Measurements from ENCODE around the gene MTHFD1.
A peak's percentile ranks its signal among the peaks of the same experiment; 100 is the strongest.
"Not testable (repeated sequence)": the region's sequence is repeated elsewhere in the genome, so short reads cannot be mapped to it uniquely, and the experiment has no call there.

MTHFD1 gene

DNA sequence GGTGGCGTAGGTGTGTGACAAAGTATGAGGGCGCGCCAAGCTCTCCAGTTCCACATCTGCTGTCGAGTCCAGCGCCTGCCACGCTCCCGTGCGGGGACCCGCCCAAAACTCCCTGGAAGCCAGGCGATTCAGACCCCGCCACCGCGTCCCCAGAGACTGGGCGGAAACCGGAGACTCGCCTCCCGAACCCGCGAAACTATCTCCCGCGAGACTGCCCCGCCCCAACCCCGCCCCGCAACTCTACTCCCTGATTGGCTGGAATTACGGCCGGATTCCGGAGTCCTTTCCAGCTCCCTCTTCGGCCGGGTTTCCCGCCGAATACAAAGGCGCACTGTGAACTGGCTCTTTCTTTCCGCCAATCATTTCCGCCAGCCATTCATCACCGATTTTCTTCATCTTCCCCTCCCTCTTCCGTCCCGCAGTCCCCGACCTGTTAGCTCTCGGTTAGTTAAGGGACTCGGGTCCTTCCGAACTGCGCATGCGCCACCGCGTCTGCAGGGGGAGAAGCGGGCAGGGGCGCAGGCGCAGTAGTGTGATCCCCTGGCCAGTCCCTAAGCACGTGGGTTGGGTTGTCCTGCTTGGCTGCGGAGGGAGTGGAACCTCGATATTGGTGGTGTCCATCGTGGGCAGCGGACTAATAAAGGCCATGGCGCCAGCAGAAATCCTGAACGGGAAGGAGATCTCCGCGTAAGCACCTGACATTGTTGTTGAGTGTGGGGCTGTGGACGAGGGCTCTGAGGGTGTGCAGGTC lies at the start of gene MTHFD1:
TSS of gene MTHFD1 (plus strand) at position 572 of the 751 bp plus-strand sequence. CDS start at position 647, 75 bp downstream.
- in situ Hi-C loops (cut with MboI; ENCODE audit: low pct_unique_long_range_greater_than_20kb, low sequenced_read_pairs): no loop called here
- DNase-seq: peak; percentile 99

DNA sequence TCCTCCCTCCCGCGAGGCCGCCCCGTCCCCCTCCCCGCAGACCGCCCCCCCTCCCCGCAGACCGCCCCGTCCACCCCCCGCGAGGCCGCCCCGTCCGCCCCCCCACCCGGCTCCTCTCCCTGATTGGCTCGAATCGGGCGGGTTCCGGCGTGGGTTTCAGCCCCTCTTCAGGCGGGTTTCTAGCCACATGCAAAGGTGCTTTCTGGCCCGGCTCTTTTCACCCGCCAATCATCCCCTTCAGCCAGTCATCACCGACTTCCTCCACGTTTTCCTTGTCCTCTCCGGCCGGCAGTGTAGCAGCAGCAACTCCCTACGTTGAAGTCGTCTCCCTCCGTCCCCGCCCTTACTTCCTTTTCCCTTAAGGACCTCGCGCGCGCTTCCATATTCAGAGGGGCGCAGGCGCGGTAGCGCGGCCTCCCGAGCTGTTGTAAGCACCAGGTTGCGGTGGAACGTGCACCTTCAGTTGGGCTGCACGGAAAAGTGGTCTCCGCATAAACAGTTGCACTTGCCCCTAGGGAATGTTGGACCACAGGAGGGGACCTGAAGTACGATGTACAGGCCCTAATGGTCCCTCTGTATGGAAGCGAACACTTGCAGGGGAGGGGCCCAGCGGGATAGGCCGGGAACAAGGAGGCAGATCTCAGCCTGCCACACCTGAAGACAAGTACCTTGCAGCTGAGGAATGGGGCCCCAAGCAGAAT lies 49.4 kb upstream of the MTHFD1 start:
- peak; percentile 99 for DNase-seq

DNA sequence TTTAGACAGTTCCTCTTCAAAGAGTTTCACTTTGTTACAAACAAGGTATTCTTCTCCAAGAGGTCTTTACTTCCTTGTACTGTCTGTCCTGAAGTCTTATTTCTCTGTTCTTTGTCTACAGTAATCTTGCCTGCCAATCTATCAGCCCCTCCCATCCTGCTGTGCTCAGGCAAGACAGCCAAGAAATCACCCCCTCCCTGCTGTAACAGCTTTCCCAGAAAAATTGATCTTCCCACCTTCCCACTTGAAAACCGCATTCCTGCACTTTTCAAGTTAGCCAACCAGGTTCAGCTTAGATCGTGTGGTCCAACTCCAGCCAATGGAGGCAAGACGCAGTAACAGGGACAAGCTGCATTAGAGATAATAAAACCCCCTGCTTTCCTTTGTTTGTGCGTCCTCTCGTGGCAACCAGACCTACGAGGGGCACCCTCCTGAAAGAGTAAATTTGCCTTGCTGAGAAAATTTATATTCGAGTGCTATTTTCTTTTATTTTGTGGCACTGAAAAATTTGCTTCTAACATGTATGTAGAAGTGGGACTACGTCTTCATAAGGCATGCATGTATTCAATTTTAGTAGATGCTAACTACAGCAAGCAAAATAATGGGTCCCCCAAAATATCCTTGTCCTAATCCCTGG lies 47.5 kb upstream of the MTHFD1 start:
- in situ Hi-C loops (cut with MboI; ENCODE audit: low pct_unique_long_range_greater_than_20kb, low sequenced_read_pairs): loop anchor here (25.0 kb wide), 1 partner anchor 297 kb away; no protein-coding TSS in a partner anchor

More for the DNA sequence above, 49.4 kb upstream of the MTHFD1 start:
- in situ Hi-C loops (cut with MboI; ENCODE audit: low pct_unique_long_range_greater_than_20kb, low sequenced_read_pairs): loop anchor here (25.0 kb wide), 1 partner anchor 299 kb away; no protein-coding TSS in a partner anchor

DNA sequence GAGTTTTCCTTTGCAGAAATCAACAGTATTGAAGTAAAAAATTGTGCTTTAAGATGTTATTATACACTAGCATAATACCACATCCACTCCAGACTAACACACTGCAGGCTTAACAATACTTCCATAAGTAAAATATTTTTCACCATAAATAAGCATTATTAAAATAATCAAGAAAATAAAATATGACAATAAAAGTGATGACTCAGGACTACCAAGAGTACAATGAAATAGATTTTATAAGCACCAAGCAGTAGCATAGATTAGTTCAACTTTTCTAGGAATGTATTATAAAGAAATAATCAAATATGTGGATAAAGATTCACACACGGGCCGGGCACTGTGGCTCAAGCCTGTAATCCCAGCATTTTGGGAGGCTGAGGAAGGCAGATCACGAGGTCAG lies 40.4 kb upstream of the MTHFD1 start:
- in situ Hi-C loops (cut with MboI; ENCODE audit: low pct_unique_long_range_greater_than_20kb, low sequenced_read_pairs): loop anchor here (25.0 kb wide), 1 partner anchor 290 kb away; no protein-coding TSS in a partner anchor

More for the DNA sequence above, 47.5 kb upstream of the MTHFD1 start:
- no peak for DNase-seq

DNA sequence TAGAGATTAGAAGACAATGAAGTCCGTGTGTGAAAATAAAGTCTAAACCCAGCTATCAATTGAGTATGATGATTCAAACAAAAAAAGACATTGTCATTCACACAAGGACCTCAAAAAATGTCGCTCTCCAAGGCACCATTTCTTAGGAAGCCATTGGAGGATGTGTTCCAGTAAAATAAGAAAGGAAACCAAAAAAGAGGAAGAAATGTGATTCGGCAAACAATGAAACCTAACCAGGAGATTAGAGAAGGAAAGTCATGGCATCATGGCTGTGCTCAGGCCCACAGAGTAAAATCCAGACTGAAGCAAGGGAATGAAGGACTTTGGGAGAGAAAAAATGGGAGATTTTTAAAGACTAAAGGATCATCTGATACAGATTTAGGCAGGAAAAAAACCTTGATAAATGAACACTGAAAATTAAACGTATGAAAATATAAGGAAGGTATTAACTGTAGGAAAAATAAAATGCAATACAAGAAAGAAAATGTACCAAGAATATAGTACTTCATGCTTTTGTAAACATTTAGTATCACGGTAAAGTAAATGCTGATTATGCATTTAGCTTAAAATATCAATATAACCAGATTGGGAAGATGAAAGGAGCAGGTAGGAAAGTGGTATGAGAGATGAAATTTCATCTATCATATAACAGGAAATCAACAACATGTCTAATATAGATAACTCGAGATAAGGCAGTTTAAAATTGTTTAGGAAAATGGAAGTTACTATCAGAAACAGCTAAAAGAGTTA lies 38.2 kb upstream of the MTHFD1 start:
- in situ Hi-C loops (cut with MboI; ENCODE audit: low pct_unique_long_range_greater_than_20kb, low sequenced_read_pairs): loop anchor here (25.0 kb wide), 1 partner anchor 287 kb away; no protein-coding TSS in a partner anchor
- DNase-seq: peak; percentile 24

More for the DNA sequence above, 40.4 kb upstream of the MTHFD1 start:
- no peak for DNase-seq

DNA sequence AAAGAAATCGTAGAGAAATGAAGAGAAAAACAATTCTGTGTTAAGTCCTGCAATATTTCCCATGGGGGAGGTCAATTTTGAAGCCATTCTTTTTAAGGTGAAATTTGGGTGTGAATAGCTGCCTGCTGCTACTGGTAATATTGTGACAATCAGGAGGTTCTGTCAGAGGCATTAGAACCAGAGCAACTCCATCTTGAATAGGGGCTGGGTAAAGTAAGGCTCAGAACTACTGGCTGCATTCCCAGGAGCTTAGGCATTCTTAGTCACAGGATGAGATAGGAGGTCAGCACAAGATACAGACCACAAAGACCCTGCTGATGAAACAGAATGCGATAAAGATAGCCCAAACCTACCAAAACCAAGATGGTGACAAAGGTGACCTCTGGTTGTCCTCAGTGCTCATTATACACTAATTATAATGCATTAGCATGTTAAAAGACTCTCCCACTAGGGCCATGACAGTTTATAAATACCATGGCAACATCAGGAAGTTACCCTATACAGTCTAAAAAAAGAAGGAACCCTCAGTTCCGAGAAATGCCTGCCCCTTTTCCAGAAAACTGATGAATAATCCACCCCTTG lies 24.8 kb upstream of the MTHFD1 start:
- in situ Hi-C loops (cut with MboI; ENCODE audit: low pct_unique_long_range_greater_than_20kb, low sequenced_read_pairs): no loop called here
- DNase-seq: peak; percentile 24

DNA sequence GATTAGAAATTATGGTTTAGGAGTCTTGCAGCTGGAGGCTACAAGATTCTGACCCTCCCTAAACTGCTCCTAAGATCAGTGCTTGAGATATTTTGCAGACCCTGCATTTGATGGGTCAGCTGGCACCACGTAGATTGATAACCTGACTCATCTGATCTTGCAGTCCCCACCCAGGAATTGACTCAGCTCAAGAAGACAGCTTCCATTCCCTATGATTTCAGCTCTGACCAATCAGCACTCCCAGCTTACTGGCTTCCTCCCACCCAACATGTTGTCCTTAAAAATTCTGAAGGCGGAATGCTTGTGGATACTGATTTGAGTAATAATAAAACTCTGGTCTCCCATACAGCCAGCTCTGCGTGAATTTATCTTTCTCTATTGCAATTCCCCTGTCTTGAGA lies 23.2 kb upstream of the MTHFD1 start:
- in situ Hi-C loops (cut with MboI; ENCODE audit: low pct_unique_long_range_greater_than_20kb, low sequenced_read_pairs): no loop called here
- no peak for DNase-seq

DNA sequence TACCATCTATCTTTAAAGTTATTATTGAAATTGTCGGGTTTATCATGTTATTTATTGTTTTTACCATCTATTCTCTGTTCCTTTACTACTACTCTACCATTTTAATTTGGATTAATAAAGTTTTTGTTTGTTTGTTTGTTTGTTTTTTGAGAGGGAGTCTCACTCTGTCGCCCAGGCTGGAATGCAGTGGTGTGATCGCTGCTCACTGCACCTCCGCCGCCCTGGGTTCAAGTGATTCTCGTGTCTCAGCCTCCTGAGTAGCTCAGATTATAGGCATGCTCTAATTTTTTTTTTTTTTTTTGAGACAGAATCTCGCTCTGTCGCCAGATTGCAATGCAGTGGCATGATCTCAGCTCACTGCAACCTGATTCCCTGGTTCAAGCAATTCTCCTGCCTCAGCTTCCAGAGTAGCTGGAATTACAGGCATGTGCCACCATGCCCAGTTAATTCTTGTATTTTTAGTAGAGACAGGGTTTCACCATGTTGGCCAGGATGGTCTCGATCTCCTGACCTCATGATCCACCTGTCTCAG lies 22.7 kb upstream of the MTHFD1 start:
- DNase-seq; in situ Hi-C loops (cut with MboI; ENCODE audit: low pct_unique_long_range_greater_than_20kb, low sequenced_read_pairs): not testable (repeated sequence)

DNA sequence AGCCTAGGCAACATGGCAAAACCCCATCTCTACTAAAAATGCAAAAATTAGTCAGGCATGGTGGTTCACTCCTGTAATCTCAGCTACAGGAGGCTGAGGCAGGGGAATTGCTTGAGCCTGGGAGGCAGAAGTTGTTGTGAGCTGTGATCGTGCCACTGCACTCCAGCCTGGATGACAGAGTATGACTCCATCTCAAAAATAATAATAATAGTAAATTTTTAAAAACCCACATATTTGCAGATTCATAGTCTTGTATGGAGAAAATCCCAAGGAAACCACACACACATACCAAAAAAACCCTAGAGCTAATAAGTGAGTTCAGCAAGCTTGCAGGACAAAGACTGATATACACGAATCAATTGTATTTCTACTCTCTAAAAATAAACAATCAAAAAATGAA lies 19.0 kb upstream of the MTHFD1 start:
- no peak for DNase-seq
- in situ Hi-C loops (cut with MboI; ENCODE audit: low pct_unique_long_range_greater_than_20kb, low sequenced_read_pairs): no loop called here

DNA sequence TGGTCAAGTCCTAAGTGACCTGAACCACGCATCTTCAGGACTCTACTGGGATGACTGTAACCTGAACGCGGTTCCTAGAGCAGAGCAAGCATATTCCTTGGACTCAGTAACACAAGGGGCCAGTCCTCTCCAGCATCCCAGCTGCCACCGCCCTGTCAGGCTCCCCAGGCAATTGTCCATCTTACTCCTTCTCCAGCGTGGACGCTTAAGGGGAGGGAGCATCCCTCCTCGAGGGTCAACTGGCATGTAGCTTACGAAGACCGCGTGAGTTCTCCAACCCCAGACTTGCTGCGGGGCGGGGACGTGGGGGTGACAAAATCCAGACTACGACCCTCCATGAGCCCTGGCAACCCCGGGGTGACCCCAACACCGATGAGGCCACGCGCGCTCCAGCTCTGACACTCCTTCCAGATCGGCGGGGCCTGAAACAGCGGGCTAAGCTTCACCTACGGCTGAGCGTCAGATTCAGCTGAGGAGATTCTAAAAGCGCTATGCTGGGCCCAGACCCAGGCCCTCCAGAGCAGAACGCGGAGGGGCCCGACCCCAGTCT lies 846 bp upstream of the MTHFD1 start:
- no peak for DNase-seq
- in situ Hi-C loops (cut with MboI; ENCODE audit: low pct_unique_long_range_greater_than_20kb, low sequenced_read_pairs): no loop called here

DNA sequence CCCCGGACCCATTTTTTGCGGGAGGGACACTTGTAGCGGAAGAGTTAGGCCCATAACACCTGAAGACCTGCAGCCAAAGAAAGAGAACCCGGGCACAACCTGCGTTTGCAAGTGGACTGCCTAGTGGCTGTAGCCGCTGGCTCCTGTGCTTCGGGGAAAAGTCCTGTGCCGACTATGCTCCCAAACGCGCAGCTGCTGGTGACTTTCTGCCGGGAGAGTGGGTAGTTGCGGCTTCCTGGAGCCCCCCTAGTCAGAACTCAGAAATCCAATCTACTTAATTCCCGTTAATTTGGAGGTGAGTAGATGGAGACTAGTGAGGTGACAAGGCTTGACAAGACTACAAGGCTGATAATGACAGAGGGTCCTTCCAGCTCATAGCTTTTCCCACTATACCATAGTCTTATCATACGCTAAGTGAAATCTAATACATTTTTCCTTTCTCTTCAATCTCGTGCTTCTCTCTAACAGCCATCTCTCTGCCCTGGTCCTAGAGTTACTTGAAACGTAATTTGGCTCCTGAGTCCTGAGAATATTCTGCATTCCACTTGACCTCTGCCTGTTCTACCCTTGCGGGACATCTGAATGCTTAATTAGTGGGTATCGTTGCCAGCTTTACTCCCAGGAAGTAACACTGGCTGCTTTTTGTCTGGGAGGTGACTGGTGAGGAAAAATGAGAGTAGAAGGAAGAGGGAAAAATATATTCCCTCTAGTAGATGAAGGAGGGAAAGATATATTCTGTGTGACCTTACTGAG lies 556 bp downstream of the MTHFD1 start:
- in situ Hi-C loops (cut with MboI; ENCODE audit: low pct_unique_long_range_greater_than_20kb, low sequenced_read_pairs): no loop called here
- DNase-seq: no peak

DNA sequence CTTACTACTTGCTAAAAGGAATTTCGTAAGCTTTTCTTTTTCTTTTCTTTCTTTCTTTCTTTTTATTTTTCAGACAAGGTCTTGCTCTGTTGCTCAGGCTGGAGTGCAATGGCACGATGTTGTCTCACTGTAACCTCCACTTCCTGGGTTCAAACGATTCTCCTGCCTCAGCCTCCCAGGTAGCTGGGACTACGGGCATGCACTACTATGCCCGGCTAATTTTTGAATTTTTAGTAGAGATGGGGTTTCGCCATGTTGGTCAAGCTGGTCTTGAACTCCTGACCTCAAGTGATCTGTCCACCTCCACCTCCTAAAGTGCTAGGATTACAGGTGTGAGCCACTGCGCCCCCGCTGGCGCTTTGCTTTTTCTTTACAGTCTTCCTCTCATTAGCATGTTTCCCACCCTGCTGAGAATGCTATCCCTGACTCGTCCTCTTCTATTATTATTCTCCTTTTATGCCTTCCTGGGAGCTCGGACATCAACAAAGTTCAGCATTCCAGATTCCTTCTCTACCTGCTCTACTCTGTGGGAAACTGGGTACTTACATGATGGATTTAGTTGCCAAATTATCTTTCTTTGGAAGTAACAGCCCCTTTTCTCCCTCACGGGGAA lies 3.1 kb downstream of the MTHFD1 start:
- DNase-seq: no peak
- in situ Hi-C loops (cut with MboI; ENCODE audit: low pct_unique_long_range_greater_than_20kb, low sequenced_read_pairs): no loop called here

DNA sequence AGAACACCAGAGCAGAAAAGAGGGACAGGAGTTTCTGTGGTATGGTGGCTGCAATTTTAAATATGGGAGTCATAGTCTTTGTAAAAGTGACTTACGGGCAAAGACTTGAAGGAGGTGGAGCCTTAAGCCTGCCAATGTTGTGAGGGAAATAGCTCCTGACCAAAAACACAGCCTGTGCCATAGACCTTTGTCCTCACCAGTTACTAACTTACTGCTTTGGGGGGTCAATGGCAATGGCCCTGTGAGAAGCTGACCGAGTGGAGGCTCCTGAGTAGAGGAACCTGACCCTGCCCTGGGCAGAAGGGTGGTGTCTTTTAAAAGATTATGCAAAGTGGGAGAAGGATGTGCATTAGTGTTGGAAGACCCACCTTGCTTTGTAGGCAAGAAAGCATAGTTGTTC lies 3.8 kb downstream of the MTHFD1 start:
- DNase-seq: no peak
- in situ Hi-C loops (cut with MboI; ENCODE audit: low pct_unique_long_range_greater_than_20kb, low sequenced_read_pairs): no loop called here

DNA sequence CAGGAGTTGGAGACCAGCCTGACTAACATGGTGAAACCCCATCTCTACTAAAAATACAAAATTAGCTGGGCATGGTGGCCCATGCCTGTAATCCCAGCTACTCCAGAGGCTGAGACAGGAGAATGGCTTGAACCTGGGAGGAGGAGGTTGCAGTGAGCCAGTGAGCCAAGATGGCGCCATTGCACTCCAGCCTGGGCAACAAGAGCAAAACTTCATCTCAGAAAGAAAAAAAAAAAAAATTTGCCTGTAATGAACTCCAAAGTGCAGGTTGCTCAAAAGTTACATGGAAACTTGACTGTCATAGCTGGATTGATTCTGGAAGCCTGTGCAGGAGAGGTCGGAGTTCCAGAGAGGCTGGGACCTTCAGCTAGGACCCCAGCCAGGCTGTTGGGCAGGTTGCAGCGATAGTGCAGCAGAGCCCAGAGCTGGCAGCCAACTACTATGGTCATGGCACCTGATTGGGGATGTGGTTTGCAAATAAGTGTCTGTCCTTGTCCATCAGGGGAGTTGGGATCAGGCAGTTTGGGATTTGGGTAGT lies 5.1 kb downstream of the MTHFD1 start:
- in situ Hi-C loops (cut with MboI; ENCODE audit: low pct_unique_long_range_greater_than_20kb, low sequenced_read_pairs): not testable (repeated sequence)

DNA sequence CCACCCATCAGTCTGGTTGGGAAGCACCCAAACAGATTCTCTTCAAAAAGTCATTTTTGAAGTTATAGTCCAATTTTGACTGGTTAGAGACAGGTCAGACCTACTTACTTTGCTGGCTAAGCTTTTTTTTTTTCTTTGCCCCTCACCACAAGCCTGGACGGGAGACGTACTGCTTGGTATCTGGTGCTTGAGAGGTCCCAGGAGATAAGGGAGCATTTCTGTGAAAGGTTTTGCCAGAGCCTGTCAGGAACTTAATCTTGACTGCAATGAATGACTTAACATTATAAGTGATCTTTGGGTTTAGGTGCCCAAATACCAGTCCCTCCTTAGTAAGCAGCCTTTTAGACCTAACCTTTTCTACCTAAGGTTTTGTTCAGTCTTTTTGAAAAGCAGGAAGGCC lies 6.3 kb downstream of the MTHFD1 start:
- no peak for DNase-seq
- in situ Hi-C loops (cut with MboI; ENCODE audit: low pct_unique_long_range_greater_than_20kb, low sequenced_read_pairs): no loop called here

More for the DNA sequence above, 5.1 kb downstream of the MTHFD1 start:
- DNase-seq: not testable (repeated sequence)

DNA sequence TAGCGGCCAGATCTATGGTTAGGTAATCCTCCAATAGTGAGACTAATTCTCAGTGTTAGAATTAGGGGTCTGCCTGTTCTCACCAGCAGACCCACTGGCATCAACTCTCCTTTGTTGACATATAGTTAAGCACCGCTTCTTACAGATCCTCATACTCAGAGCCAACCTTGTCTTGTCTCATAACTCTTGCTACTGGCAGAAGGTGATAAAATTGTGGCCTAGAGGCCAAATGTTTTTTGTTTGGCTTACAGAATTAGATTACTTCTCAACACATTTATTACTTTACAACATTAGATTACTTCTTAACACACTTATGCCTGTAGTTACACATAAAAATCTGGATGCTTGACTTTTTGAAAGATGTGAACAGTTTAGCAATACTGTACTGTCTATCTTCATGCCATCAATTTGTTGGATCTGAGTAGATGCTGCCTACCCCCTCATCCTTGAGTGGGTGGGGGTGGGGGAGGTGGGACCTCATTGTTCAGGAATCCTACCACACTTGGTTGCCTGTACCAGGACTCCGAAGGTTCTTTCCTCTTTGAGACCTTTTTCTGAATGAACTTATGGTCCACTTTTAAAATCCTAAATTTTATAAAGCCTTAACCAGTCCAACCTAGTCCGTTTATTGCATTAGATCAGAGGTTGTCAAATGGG lies 7.0 kb downstream of the MTHFD1 start:
- in situ Hi-C loops (cut with MboI; ENCODE audit: low pct_unique_long_range_greater_than_20kb, low sequenced_read_pairs): no loop called here
- no peak for DNase-seq

Measured in KBM-7 (cell line).